KMS-11 (cell line): ENCODE data around the gene TRPM1.

Source experiments
- H2AFZ ChIP-seq: fragments of 200-600 bp; sonication (generic); 2 replicates; pipeline ENCODE4 v1.6.1; 2016; ENCODE audit warnings: antibody characterized with exemption, mixed run types, low read depth
- H3K27ac ChIP-seq: fragments of 200-600 bp; sonication (generic); 2 replicates; pipeline ENCODE4 v1.6.1; 2016; ENCODE audit warnings: mild to moderate bottlenecking, mixed run types
- H3K27me3 ChIP-seq: fragments of 200-600 bp; sonication (generic); 2 replicates; pipeline ENCODE4 v1.6.1; 2017; ENCODE audit warnings: mild to moderate bottlenecking, low read depth, mixed run types, moderate library complexity; ENCODE audit not compliant: insufficient read depth
- H3K36me3 ChIP-seq: fragments of 200-600 bp; sonication (generic); 2 replicates; pipeline ENCODE4 v1.6.1; 2017; ENCODE audit warnings: mild to moderate bottlenecking, mixed run types; ENCODE audit not compliant: insufficient read depth
- H3K4me1 ChIP-seq: fragments of 200-600 bp; sonication (generic); 2 replicates; pipeline ENCODE4 v1.6.1; 2016; ENCODE audit warnings: mild to moderate bottlenecking, low read depth, mixed run types; ENCODE audit not compliant: poor library complexity, severe bottlenecking
- H3K4me2 ChIP-seq: fragments of 200-600 bp; sonication (generic); 2 replicates; pipeline ENCODE4 v1.7.0; 2016; ENCODE audit warnings: mild to moderate bottlenecking, mixed run types
- H3K4me3 ChIP-seq: fragments of 200-600 bp; sonication (generic); IDR thresholded peaks from 2 replicates; pipeline ENCODE4 v1.6.1; 2017; ENCODE audit warnings: low read depth, low read length, mixed read lengths; ENCODE audit not compliant: insufficient read depth
- H3K79me2 ChIP-seq: fragments of 200-600 bp; sonication (generic); 2 replicates; pipeline ENCODE4 v1.6.1; 2016; ENCODE audit warnings: low read depth, mixed run types; ENCODE audit not compliant: insufficient read depth
- H3K9ac ChIP-seq: fragments of 200-600 bp; sonication (generic); 2 replicates; pipeline ENCODE4 v1.6.1; 2016; ENCODE audit warnings: mild to moderate bottlenecking, mixed run types
- H4K20me1 ChIP-seq: fragments of 200-600 bp; sonication (generic); 2 replicates; pipeline ENCODE4 v1.6.1; 2016; ENCODE audit warnings: mild to moderate bottlenecking, mixed run types; ENCODE audit not compliant: insufficient read depth
- CTCF ChIP-seq: fragments of 200-600 bp; sonication (generic); conservative IDR thresholded peaks from 2 replicates; pipeline ENCODE4 v1.6.1; 2017; ENCODE audit warnings: low read depth, mild to moderate bottlenecking, antibody characterized with exemption, low read length, moderate library complexity, mixed read lengths

The TRPM1 gene

GRCh38 chr15:31101262-31102038, at the start of gene TRPM1:
Gene TRPM1 (minus strand): TSS chr15:31101725. CDS start chr15:31081355, 20,370 bp downstream.
- Histone ChIP-seq H3K4me3 (no peak within 1 kb of the TSS), H4K20me1 (no peaks in the 10 kb centered on the region), H3K36me3 (no peaks in the 10 kb centered on the region), H3K4me1 (peaks cover 6% of the 10 kb centered on the region), H3K27me3 (no peaks in the 10 kb centered on the region), H3K27ac (no peak within 1 kb of the TSS), H3K9ac (no peak within 1 kb of the TSS), H3K4me2 (no peak within 1 kb of the TSS), H2AFZ (no peak within 1 kb of the TSS), H3K79me2 (no peaks in the 10 kb centered on the region)
- no peak for TF ChIP-seq CTCF

- no peaks in the 10 kb centered on the region for H3K79me2 ChIP-seq
- H2AFZ ChIP-seq = no peak overlapping the region
- H3K36me3 ChIP-seq = no peaks in the 10 kb centered on the region
- no peak for TF ChIP-seq CTCF
- H3K4me3 ChIP-seq = no peak overlapping the region
- H4K20me1 ChIP-seq = no peaks in the 10 kb centered on the region
- no peaks in the 10 kb centered on the region for H3K27me3 ChIP-seq
- H3K27ac ChIP-seq = no peak overlapping the region
- H3K4me2 ChIP-seq = no peak overlapping the region
- no peaks in the 10 kb centered on the region for H3K4me1 ChIP-seq
- H3K9ac ChIP-seq = no peak overlapping the region
Observed at GRCh38 chr15:31150732-31151231, 49.3 kb upstream of the TRPM1 start.

- no peak overlapping the region for H3K4me3 ChIP-seq
- no peaks in the 10 kb centered on the region for H3K4me1 ChIP-seq
- no peak overlapping the region for H3K4me2 ChIP-seq
- no peak overlapping the region for H3K27ac ChIP-seq
- no peak for TF ChIP-seq CTCF
- H3K27me3 ChIP-seq = no peaks in the 10 kb centered on the region
- H4K20me1 ChIP-seq = no peaks in the 10 kb centered on the region
- H3K36me3 ChIP-seq = no peaks in the 10 kb centered on the region
- no peak overlapping the region for H2AFZ ChIP-seq
- H3K9ac ChIP-seq = no peak overlapping the region
- H3K79me2 ChIP-seq = no peaks in the 10 kb centered on the region
Observed at GRCh38 chr15:31149987-31150386, 48.5 kb upstream of the TRPM1 start.

- H3K4me3 ChIP-seq = no peak overlapping the region
- no peak overlapping the region for H3K4me2 ChIP-seq
- H3K36me3 ChIP-seq = no peaks in the 10 kb centered on the region
- H4K20me1 ChIP-seq = no peaks in the 10 kb centered on the region
- no peak overlapping the region for H3K9ac ChIP-seq
- H3K4me1 ChIP-seq = no peaks in the 10 kb centered on the region
- H3K27ac ChIP-seq = no peak overlapping the region
- H3K79me2 ChIP-seq = no peaks in the 10 kb centered on the region
- TF ChIP-seq CTCF = no peak
- H3K27me3 ChIP-seq = no peaks in the 10 kb centered on the region
- H2AFZ ChIP-seq = no peak overlapping the region
Observed at GRCh38 chr15:31149088-31149505, 47.6 kb upstream of the TRPM1 start.
